Stimulated activated naive CD4-positive, alpha-beta T cell treated with Interleukin-2 at 50 U/mL for 16 hours (primary cell): ENCODE data around the gene OR10A6.

Experiments used
- DNase-seq: peaks from one replicate; lab custom pipeline; 2025; lab: John Stamatoyannopoulos, UW

The OR10A6 gene

GRCh38 chr11:7910286-7910788 is 20.7 kb downstream of the OR10A6 start:
- DNase-seq = no peak

- DNase-seq = no peak
Observed at GRCh38 chr11:7909585-7910285, 21.3 kb downstream of the OR10A6 start.

GRCh38 chr11:7907121-7907520 is 23.9 kb downstream of the OR10A6 start:
- no peak for DNase-seq

GRCh38 chr11:7906481-7906880 is 24.6 kb downstream of the OR10A6 start:
- DNase-seq = no peak

GRCh38 chr11:7905961-7906429 is 25.1 kb downstream of the OR10A6 start:
- no peak for DNase-seq

GRCh38 chr11:7905549-7905948 is 25.5 kb downstream of the OR10A6 start:
- no peak for DNase-seq

GRCh38 chr11:7904917-7905316 is 26.2 kb downstream of the OR10A6 start:
- DNase-seq = no peak

- DNase-seq = no peak
Observed at GRCh38 chr11:7903940-7904339, 27.1 kb downstream of the OR10A6 start.

GRCh38 chr11:7901319-7901854 is 29.7 kb downstream of the OR10A6 start:
- no peak for DNase-seq

GRCh38 chr11:7900686-7901085 is 30.4 kb downstream of the OR10A6 start:
- no peak for DNase-seq

- no peak for DNase-seq
Observed at GRCh38 chr11:7899418-7899817, 31.6 kb downstream of the OR10A6 start.

- DNase-seq = no peak
Observed at GRCh38 chr11:7898666-7899283, 32.3 kb downstream of the OR10A6 start.

GRCh38 chr11:7896009-7896785 is 34.9 kb downstream of the OR10A6 start:
- no peak for DNase-seq

- no peak for DNase-seq
Observed at GRCh38 chr11:7894251-7894650, 36.8 kb downstream of the OR10A6 start.

GRCh38 chr11:7893796-7894195 is 37.3 kb downstream of the OR10A6 start:
- DNase-seq = no peak

- DNase-seq = no peak
Observed at GRCh38 chr11:7892840-7893254, 38.2 kb downstream of the OR10A6 start.

- DNase-seq = no peak
Observed at GRCh38 chr11:7892059-7892699, 38.9 kb downstream of the OR10A6 start.

- DNase-seq = no peak
Observed at GRCh38 chr11:7890417-7891172, 40.5 kb downstream of the OR10A6 start.

- no peak for DNase-seq
Observed at GRCh38 chr11:7889985-7890384, 41.1 kb downstream of the OR10A6 start.

- DNase-seq = no peak
Observed at GRCh38 chr11:7882860-7883259, 48.2 kb downstream of the OR10A6 start.
